ENCODE results near the gene MED20.
A peak's percentile ranks its signal among the peaks of the same experiment; 100 is the strongest.
"Not testable (repeated sequence)": the region's sequence is repeated elsewhere in the genome, so short reads cannot be mapped to it uniquely, and the experiment has no call there.

MED20 gene

GRCh38 chr6:41920921-41921711 lies at the start of gene MED20, which contains the start of gene BYSL:
Gene MED20, minus strand, starts transcription at chr6:41921139. Its CDS starts 121 bp downstream, at chr6:41921018.
Gene BYSL, plus strand, starts transcription at chr6:41921499. Its CDS starts 64 bp downstream, at chr6:41921563.
- DNase-seq (ENCODE audit: low read depth), result peak; percentile 90

GRCh38 chr6:41970436-41970846 lies 49.5 kb upstream of the MED20 start:
- peak; percentile 29 for DNase-seq (ENCODE audit: low read depth)

GRCh38 chr6:41967312-41968287 lies 46.7 kb upstream of the MED20 start:
- DNase-seq (ENCODE audit: low read depth), result no peak

- no peak for DNase-seq (ENCODE audit: low read depth)
Measured at GRCh38 chr6:41966961-41967311, 46.0 kb upstream of the MED20 start.

- no peak for DNase-seq (ENCODE audit: low read depth)
Measured at GRCh38 chr6:41966214-41966920, 45.4 kb upstream of the MED20 start.

- no peak for DNase-seq (ENCODE audit: low read depth)
Measured at GRCh38 chr6:41965429-41966213, 44.7 kb upstream of the MED20 start.

GRCh38 chr6:41964201-41964887 lies 43.4 kb upstream of the MED20 start:
- no peak for DNase-seq (ENCODE audit: low read depth)

GRCh38 chr6:41963371-41963770 lies 42.4 kb upstream of the MED20 start:
- DNase-seq (ENCODE audit: low read depth), result no peak

- no peak for DNase-seq (ENCODE audit: low read depth)
Measured at GRCh38 chr6:41960028-41960427, 39.1 kb upstream of the MED20 start.

GRCh38 chr6:41958022-41958856 lies 37.3 kb upstream of the MED20 start:
- no peak for DNase-seq (ENCODE audit: low read depth)

GRCh38 chr6:41957117-41957516 lies 36.2 kb upstream of the MED20 start:
- DNase-seq (ENCODE audit: low read depth), result no peak

GRCh38 chr6:41955412-41955811 lies 34.5 kb upstream of the MED20 start:
- DNase-seq (ENCODE audit: low read depth), result no peak

GRCh38 chr6:41954668-41955067 lies 33.7 kb upstream of the MED20 start:
- no peak for DNase-seq (ENCODE audit: low read depth)

- no peak for DNase-seq (ENCODE audit: low read depth)
Measured at GRCh38 chr6:41947581-41948220, 26.8 kb upstream of the MED20 start.

- DNase-seq (ENCODE audit: low read depth), result no peak
Measured at GRCh38 chr6:41943456-41943855, 22.5 kb upstream of the MED20 start.

GRCh38 chr6:41942882-41943281 lies 21.9 kb upstream of the MED20 start:
- DNase-seq (ENCODE audit: low read depth), result not testable (repeated sequence)

GRCh38 chr6:41942067-41942851 lies 21.3 kb upstream of the MED20 start:
- no peak for DNase-seq (ENCODE audit: low read depth)

- DNase-seq (ENCODE audit: low read depth), result peak; percentile 80
Measured at GRCh38 chr6:41941280-41942066, 20.5 kb upstream of the MED20 start, which contains the start of gene CCND3. Gene CCND3, minus strand, starts transcription at chr6:41941808. Its CDS starts 159 bp downstream, at chr6:41941649.
